GM18867 (cell line): ENCODE data around the gene FASN.

Source experiments
- ATAC-seq: cut with Tn5 transposase; IDR thresholded peaks from one replicate; pipeline ENCODE4 v1.9.1; 2021; ENCODE audit warnings: mild to moderate bottlenecking, moderate library complexity; ENCODE audit not compliant: unreplicated experiment

Gene FASN

GRCh38 chr17:82059272-82060000, 38.6 kb downstream of the FASN start:
- ATAC-seq = no peak

- no peak for ATAC-seq
These were observed 39.2 kb downstream of the FASN start for GRCh38 chr17:82058855-82059249.

- no peak for ATAC-seq
These were observed 39.7 kb downstream of the FASN start for GRCh38 chr17:82058230-82058854.

GRCh38 chr17:82056729-82057621, 41.1 kb downstream of the FASN start:
- ATAC-seq = no peak

- no peak for ATAC-seq
These were observed 41.9 kb downstream of the FASN start for GRCh38 chr17:82055965-82056728.

- ATAC-seq = no peak
These were observed 42.7 kb downstream of the FASN start for GRCh38 chr17:82055023-82055964.

- no peak for ATAC-seq
These were observed 43.5 kb downstream of the FASN start for GRCh38 chr17:82054351-82055022.

GRCh38 chr17:82053556-82054263, 44.3 kb downstream of the FASN start:
- no peak for ATAC-seq

- ATAC-seq = no peak
These were observed 44.9 kb downstream of the FASN start for GRCh38 chr17:82053130-82053529.

- ATAC-seq = no peak
These were observed 45.4 kb downstream of the FASN start for GRCh38 chr17:82052638-82053059.

- peak; percentile 50 for ATAC-seq
These were observed 46.0 kb downstream of the FASN start, which contains the start of the genes GPS1 and RFNG for GRCh38 chr17:82051776-82052637. GPS1 (plus strand) TSS chr17:82051898; CDS start chr17:82051932, 34 bp downstream. RFNG (minus strand) TSS chr17:82051811; CDS start chr17:82051766, 45 bp downstream.

- no peak for ATAC-seq
These were observed 47.0 kb downstream of the FASN start for GRCh38 chr17:82050761-82051641.

GRCh38 chr17:82050152-82050760, 47.8 kb downstream of the FASN start:
- no peak for ATAC-seq

- no peak for ATAC-seq
These were observed 48.5 kb downstream of the FASN start for GRCh38 chr17:82049521-82049971.

GRCh38 chr17:82049106-82049505, 48.9 kb downstream of the FASN start:
- ATAC-seq = no peak

GRCh38 chr17:82048571-82048971, 49.5 kb downstream of the FASN start:
- no peak for ATAC-seq
